GM12878 (cell line): ENCODE results near the gene IL17RA. TPM values are rescaled to one million over a fixed set of nuclear protein-coding genes. Genes with fewer than 3 reads are reported as not detected.

Experiments
- ATAC-seq: fragments of 200-7000 bp; cut with Tn5 transposase; 3 replicates; pipeline ENCODE4 v1.9.1; 2020; ENCODE audit warnings: mild to moderate bottlenecking, moderate library complexity
- BruUV-seq: library from RNA; stranded (reverse); fragments of 400-500 nt; replicated peaks from 2 replicates; lab custom pipeline; 2021; lab: Mats Ljungman, UMichigan
- CTCF ChIA-PET: fragments of 300-600 bp; sonication (Branson Sonifier 250); formaldehyde crosslinking; extraction: SDS; loops from one replicate; lab custom pipeline; 2021; ENCODE audit warnings: inconsistent platforms; lab: Yijun Ruan, JAX
- POLR2A ChIA-PET: fragments of 350-600 bp; formaldehyde crosslinking; extraction: SDS; loops from one replicate; lab custom pipeline; 2021; ENCODE audit warnings: inconsistent platforms; lab: Charles Lee
- RAD21 ChIA-PET: fragments of 300-600 bp; sonication (Branson Sonifier 250); formaldehyde crosslinking; loops from one replicate; lab custom pipeline; 2023; ENCODE audit warnings: antibody characterized with exemption; ENCODE audit not compliant: unreplicated experiment; lab: Charles Lee
- SMC1A ChIA-PET: fragments of 300-600 bp; sonication (Branson Sonifier 250); formaldehyde crosslinking; loops from one replicate; lab custom pipeline; 2023; ENCODE audit not compliant: unreplicated experiment, uncharacterized antibody; lab: Charles Lee
- DNase-seq: peaks from one replicate; pipeline ENCODE4 v3.0.0-alpha.2; 2011; ENCODE audit warnings: low read depth, low spot score
- FAIRE-seq: peaks from 3 replicates; lab custom pipeline; 2011; peaks lifted over from hg19 to GRCh38; lab: Jason Lieb, UNC
- H2AFZ ChIP-seq: 2 replicates; pipeline ENCODE4 v1.6.0; 2011; ENCODE audit warnings: low read depth, low read length, control low read depth; ENCODE audit not compliant: control insufficient read depth
- H3K27ac ChIP-seq: 2 replicates; pipeline ENCODE4 v1.5.1; 2011; ENCODE audit warnings: control low read depth; ENCODE audit not compliant: control insufficient read depth, insufficient read depth
- H3K27me3 ChIP-seq, 2 experiments: replicated peaks in 1 of 2; 2 replicates each; pipeline versions ENCODE4 v1.6.0 to v1.6.1; 2011; ENCODE audit warnings: low read length in 1 of 2; ENCODE audit not compliant: control insufficient read depth in 2 of 2, insufficient read depth in 2 of 2
- H3K36me3 ChIP-seq, 2 experiments: 2 replicates each; pipeline ENCODE4 v1.5.1; 2011; ENCODE audit warnings: low read length in 1 of 2; ENCODE audit not compliant: control insufficient read depth in 2 of 2, insufficient read depth in 2 of 2
- H3K4me1 ChIP-seq: 2 replicates; pipeline ENCODE4 v1.6.1; 2011; ENCODE audit warnings: mild to moderate bottlenecking, low read length, moderate library complexity, mixed read lengths; ENCODE audit not compliant: control insufficient read depth, insufficient read depth
- H3K4me2 ChIP-seq: 2 replicates; pipeline ENCODE4 v1.6.0; 2011; ENCODE audit warnings: control low read depth; ENCODE audit not compliant: control insufficient read depth, insufficient read depth
- H3K4me3 ChIP-seq: fragments of 200-600 bp; sonication (generic); 2 replicates; pipeline ENCODE4 v1.5.1; 2016
- H3K79me2 ChIP-seq: 2 replicates; pipeline ENCODE4 v1.6.0; 2011; ENCODE audit warnings: low read length; ENCODE audit not compliant: control insufficient read depth, insufficient read depth
- H3K9ac ChIP-seq: 2 replicates; pipeline ENCODE4 v1.8.0; 2011; ENCODE audit warnings: low read length, control low read depth, mixed read lengths; ENCODE audit not compliant: control insufficient read depth, insufficient read depth
- H3K9me3 ChIP-seq: replicated peaks from 3 replicates; pipeline ENCODE4 v1.5.1; 2011; ENCODE audit warnings: mild to moderate bottlenecking, low read length; ENCODE audit not compliant: control insufficient read depth, insufficient read depth
- H4K20me1 ChIP-seq: 2 replicates; pipeline ENCODE4 v1.6.0; 2011; ENCODE audit not compliant: control insufficient read depth, insufficient read depth
- BACH1 ChIP-seq: fragments of 450-650 bp; IDR thresholded peaks from 2 replicates; pipeline ENCODE4 v1.6.1; 2017; ENCODE audit warnings: mild to moderate bottlenecking, borderline replicate concordance
- CBFB ChIP-seq: IDR thresholded peaks from 2 replicates; pipeline ENCODE4 v1.6.1; 2016; ENCODE audit warnings: antibody characterized with exemption, low read depth
- EGR1 ChIP-seq, 2 experiments: IDR thresholded peaks; 1 replicate in 1 of 2; 2 replicates in 1 of 2; pipeline ENCODE4 v1.6.1; 2011 to 2012; ENCODE audit warnings: low read depth in 2 of 2, low read length in 2 of 2, borderline replicate concordance in 1 of 2, mild to moderate bottlenecking in 1 of 2, moderate library complexity in 1 of 2
- ESRRA ChIP-seq: IDR thresholded peaks from 2 replicates; pipeline ENCODE4 v1.6.1; 2012; ENCODE audit warnings: mild to moderate bottlenecking, low read length, improper control_type of control experiment
- FOS ChIP-seq: IDR thresholded peaks from 3 replicates; pipeline ENCODE4 v1.6.1; 2011; ENCODE audit warnings: borderline replicate concordance; ENCODE audit not compliant: insufficient read length; ENCODE audit errors: extremely low read depth
- HDAC2 ChIP-seq: fragments of 200-600 bp; sonication (generic); IDR thresholded peaks from 2 replicates; pipeline ENCODE4 v1.6.1; 2017
- NFYA ChIP-seq: IDR thresholded peaks from 2 replicates; pipeline ENCODE4 v1.6.1; 2011; ENCODE audit warnings: low read depth, mild to moderate bottlenecking, low read length, improper control_type of control experiment, borderline replicate concordance
- SMC3 ChIP-seq: IDR thresholded peaks from 2 replicates; pipeline ENCODE4 v1.6.1; 2011; ENCODE audit warnings: low read length, improper control_type of control experiment, borderline replicate concordance
- STAT3 ChIP-seq: IDR thresholded peaks from 2 replicates; pipeline ENCODE4 v1.6.1; 2011; ENCODE audit warnings: low read depth, low read length, improper control_type of control experiment
- SUPT20H ChIP-seq: IDR thresholded peaks from 2 replicates; pipeline ENCODE4 v1.6.1; 2011; ENCODE audit warnings: low read depth, mild to moderate bottlenecking, low read length, moderate library complexity, borderline replicate concordance; ENCODE audit not compliant: control insufficient read depth
- TBL1XR1 ChIP-seq: IDR thresholded peaks from 2 replicates; pipeline ENCODE4 v1.6.1; 2012; ENCODE audit warnings: low read depth, low read length, improper control_type of control experiment
- TCF3 ChIP-seq: IDR thresholded peaks from 2 replicates; pipeline ENCODE4 v1.6.1; 2012; ENCODE audit warnings: low read depth, mild to moderate bottlenecking, low read length, borderline replicate concordance; ENCODE audit not compliant: insufficient read depth
- ZNF24 ChIP-seq: fragments of 450-650 bp; IDR thresholded peaks from 2 replicates; pipeline ENCODE4 v1.6.1; 2017; ENCODE audit warnings: antibody characterized with exemption, mild to moderate bottlenecking
- WGBS: methylation state at CpG from one replicate; pipeline ENCODE4 v1.1.6; 2016; ENCODE audit warnings: low lambda C conversion rate; ENCODE audit not compliant: insufficient replicate concordance, insufficient coverage; ENCODE audit errors: missing lambda C conversion rate; 5-methylcytosine and 5-hydroxymethylcytosine counted together
- in situ Hi-C: fragments of 300-500 bp; cut with MboI; formaldehyde crosslinking; loops from 9 replicates; pipeline ENCODE4 v1.14.3; 2018; ENCODE audit warnings: mixed read lengths
- intact Hi-C: fragments of 100-400 bp; cut with micrococcal nuclease; formaldehyde crosslinking; loops from one replicate; pipeline ENCODE4 v1.14.2; 2022; ENCODE audit not compliant: unreplicated experiment
- polyA plus RNA-seq, 11 experiments: library from polyadenylated mRNA; depleted of rRNA in 4 of 11; unstranded in 6 of 11; stranded (reverse) in 5 of 11; fragments of >200 nt; fragmentation: Nextera tagmentation in 4 of 11; fragmentation: Illumina TruSeq in 1 of 11; extraction: Ambion mirVana in 4 of 11; extraction: Trizol in 1 of 11; gene quantifications; 1 replicate in 1 of 11; 2 replicates in 10 of 11; pipeline versions ENCODE4 v1.2.1 to v1.2.3, GENCODE V29; 2011 to 2016; ENCODE audit warnings: inconsistent platforms in 2 of 11, missing spikeins in 2 of 11, low read depth in 1 of 11
- total RNA-seq, 4 experiments: library from RNA; depleted of rRNA in 3 of 4; stranded (reverse); fragments of >200 nt in 3 of 4; fragmentation: Illumina TruSeq in 1 of 4; extraction: Trizol in 1 of 4; gene quantifications; 2 replicates each; pipeline versions ENCODE4 v1.2.1 to v1.2.3, GENCODE V29; 2013 to 2021
- TF ChIP-seq, protein P1 (sequence below): IDR thresholded peaks from 2 replicates; pipeline ENCODE4 v1.6.1; 2011; ENCODE audit warnings: low read depth, low read length, improper control_type of control experiment, borderline replicate concordance
- TF ChIP-seq, protein P2 (sequence below): fragments of 450-650 bp; IDR thresholded peaks from 2 replicates; pipeline ENCODE4 v1.6.1; 2016; ENCODE audit warnings: mild to moderate bottlenecking

The IL17RA gene
- total and polyA plus RNA-seq, 10 of the 15 experiments (the other 5 are each of a cell fraction or from before 2014, with no cell fraction given), result 0.71 to 10.2 (median 4.2) TPM

DNA sequence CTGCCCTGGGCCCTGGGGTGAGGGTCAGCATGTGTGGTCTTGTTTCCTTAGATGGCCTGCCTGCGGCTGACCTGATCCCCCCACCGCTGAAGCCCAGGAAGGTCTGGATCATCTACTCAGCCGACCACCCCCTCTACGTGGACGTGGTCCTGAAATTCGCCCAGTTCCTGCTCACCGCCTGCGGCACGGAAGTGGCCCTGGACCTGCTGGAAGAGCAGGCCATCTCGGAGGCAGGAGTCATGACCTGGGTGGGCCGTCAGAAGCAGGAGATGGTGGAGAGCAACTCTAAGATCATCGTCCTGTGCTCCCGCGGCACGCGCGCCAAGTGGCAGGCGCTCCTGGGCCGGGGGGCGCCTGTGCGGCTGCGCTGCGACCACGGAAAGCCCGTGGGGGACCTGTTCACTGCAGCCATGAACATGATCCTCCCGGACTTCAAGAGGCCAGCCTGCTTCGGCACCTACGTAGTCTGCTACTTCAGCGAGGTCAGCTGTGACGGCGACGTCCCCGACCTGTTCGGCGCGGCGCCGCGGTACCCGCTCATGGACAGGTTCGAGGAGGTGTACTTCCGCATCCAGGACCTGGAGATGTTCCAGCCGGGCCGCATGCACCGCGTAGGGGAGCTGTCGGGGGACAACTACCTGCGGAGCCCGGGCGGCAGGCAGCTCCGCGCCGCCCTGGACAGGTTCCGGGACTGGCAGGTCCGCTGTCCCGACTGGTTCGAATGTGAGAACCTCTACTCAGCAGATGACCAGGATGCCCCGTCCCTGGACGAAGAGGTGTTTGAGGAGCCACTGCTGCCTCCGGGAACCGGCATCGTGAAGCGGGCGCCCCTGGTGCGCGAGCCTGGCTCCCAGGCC lies 23.7 kb downstream of the IL17RA start:
- in situ Hi-C loops, result no loop called here
- Histone ChIP-seq H3K36me3 (peaks cover 8 to 18% of the 10 kb centered on the region in 2 experiments; a peak in 3 of 4 replicates), H3K9me3 (no peaks in the 10 kb centered on the region), H2AFZ (no peak overlapping the region), H3K27me3 (no peaks in the 10 kb centered on the region), H4K20me1 (no peaks in the 10 kb centered on the region), H3K4me3 (no peak overlapping the region), H3K4me1 (no peaks in the 10 kb centered on the region), H3K79me2 (no peaks in the 10 kb centered on the region), H3K9ac (no peak overlapping the region), H3K4me2 (no peak overlapping the region), H3K27ac (no peak overlapping the region)
- CTCF ChIA-PET, result no interaction called here
- RAD21 ChIA-PET, result no interaction called here
- TF ChIP-seq FOS (no peak), STAT3 (no peak), NFYA (no peak), TCF3 (no peak), EGR1 (IDR thresholded peaks at IDR 0.05; ENCODE audit: borderline replicate concordance in 1 of 2, low read depth in 2 of 2, low read length in 2 of 2) (no peak), ZNF24 (no peak), BACH1 (no peak), SUPT20H (no peak), ESRRA (no peak), HDAC2 (no peak), TBL1XR1 (no peak), CBFB (no peak), SMC3 (no peak)
- TF ChIP-seq, protein P1, sequence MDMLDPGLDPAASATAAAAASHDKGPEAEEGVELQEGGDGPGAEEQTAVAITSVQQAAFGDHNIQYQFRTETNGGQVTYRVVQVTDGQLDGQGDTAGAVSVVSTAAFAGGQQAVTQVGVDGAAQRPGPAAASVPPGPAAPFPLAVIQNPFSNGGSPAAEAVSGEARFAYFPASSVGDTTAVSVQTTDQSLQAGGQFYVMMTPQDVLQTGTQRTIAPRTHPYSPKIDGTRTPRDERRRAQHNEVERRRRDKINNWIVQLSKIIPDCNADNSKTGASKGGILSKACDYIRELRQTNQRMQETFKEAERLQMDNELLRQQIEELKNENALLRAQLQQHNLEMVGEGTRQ, result no peak
- TF ChIP-seq, protein P2, sequence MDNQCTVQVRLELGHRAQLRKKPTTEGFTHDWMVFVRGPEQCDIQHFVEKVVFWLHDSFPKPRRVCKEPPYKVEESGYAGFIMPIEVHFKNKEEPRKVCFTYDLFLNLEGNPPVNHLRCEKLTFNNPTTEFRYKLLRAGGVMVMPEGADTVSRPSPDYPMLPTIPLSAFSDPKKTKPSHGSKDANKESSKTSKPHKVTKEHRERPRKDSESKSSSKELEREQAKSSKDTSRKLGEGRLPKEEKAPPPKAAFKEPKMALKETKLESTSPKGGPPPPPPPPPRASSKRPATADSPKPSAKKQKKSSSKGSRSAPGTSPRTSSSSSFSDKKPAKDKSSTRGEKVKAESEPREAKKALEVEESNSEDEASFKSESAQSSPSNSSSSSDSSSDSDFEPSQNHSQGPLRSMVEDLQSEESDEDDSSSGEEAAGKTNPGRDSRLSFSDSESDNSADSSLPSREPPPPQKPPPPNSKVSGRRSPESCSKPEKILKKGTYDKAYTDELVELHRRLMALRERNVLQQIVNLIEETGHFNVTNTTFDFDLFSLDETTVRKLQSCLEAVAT, result no peak
- FAIRE-seq (no peak), DNase-seq (no peak), ATAC-seq (no peak)
- SMC1A ChIA-PET, result no interaction called here
- BruUV-seq, result no TSS peak
- WGBS, result 97% methylated on average over 66 of the region's 66 CpGs
- intact Hi-C loops, result no loop called here
- POLR2A ChIA-PET, result interaction anchor here (0.6 kb wide), 1 partner anchor 534 kb away, joined by 3 read pairs; no protein-coding TSS in a partner anchor
